Ectodermal cell (in vitro differentiated cells): Measurements from ENCODE around the gene ASS1.

Experiments used
- H3K27ac ChIP-seq: 2 replicates; pipeline ENCODE4 v1.7.0; 2013; ENCODE audit warnings: mild to moderate bottlenecking, low read depth, low read length; ENCODE audit not compliant: insufficient read depth, poor library complexity, severe bottlenecking
- H3K27me3 ChIP-seq: 2 replicates; pipeline ENCODE4 v1.7.0; 2013; ENCODE audit warnings: mild to moderate bottlenecking, low read length; ENCODE audit not compliant: insufficient read depth, control insufficient read depth, poor library complexity, severe bottlenecking
- H3K36me3 ChIP-seq: one replicate; pipeline ENCODE4 v1.7.0; 2013; ENCODE audit warnings: low read length; ENCODE audit not compliant: control insufficient read depth, insufficient read depth
- H3K4me1 ChIP-seq: one replicate; pipeline ENCODE4 v1.7.0; 2013; ENCODE audit warnings: low read length; ENCODE audit not compliant: control insufficient read depth, insufficient read depth
- H3K4me3 ChIP-seq: 2 replicates; pipeline ENCODE4 v1.7.0; 2013; ENCODE audit warnings: low read depth, low read length, control low read depth; ENCODE audit not compliant: insufficient read depth
- H3K9me3 ChIP-seq: 2 replicates; pipeline ENCODE4 v1.7.0; 2013; ENCODE audit warnings: mild to moderate bottlenecking, low read length, moderate library complexity; ENCODE audit not compliant: control insufficient read depth
- WGBS, 2 experiments: methylation state at CpG; one replicate each; pipeline ENCODE4 v1.1.7; 2013; ENCODE audit warnings: missing lambda C conversion rate in 2 of 2; 5-methylcytosine and 5-hydroxymethylcytosine counted together

ASS1 gene

GRCh38 chr9:130405657-130406257 is 39.0 kb upstream of the ASS1 start:
- Histone ChIP-seq H3K4me3 (no peak overlapping the region), H3K36me3 (no peaks in the 10 kb centered on the region), H3K9me3 (no peaks in the 10 kb centered on the region), H3K27ac (no peak overlapping the region), H3K27me3 (no peaks in the 10 kb centered on the region), H3K4me1 (no peaks in the 10 kb centered on the region)
- 95 to 96% methylated on average over 22 of the region's 22 CpGs for WGBS, 2 experiments

- Histone ChIP-seq H3K4me3 (no peak overlapping the region), H3K4me1 (no peaks in the 10 kb centered on the region), H3K27ac (no peak overlapping the region), H3K27me3 (no peaks in the 10 kb centered on the region), H3K36me3 (no peaks in the 10 kb centered on the region), H3K9me3 (no peaks in the 10 kb centered on the region)
- 84 to 86% methylated on average over 10 of the region's 10 CpGs for WGBS, 2 experiments
Observed at GRCh38 chr9:130406278-130406895, 38.4 kb upstream of the ASS1 start.

GRCh38 chr9:130407916-130408663 is 36.7 kb upstream of the ASS1 start:
- Histone ChIP-seq H3K9me3 (no peaks in the 10 kb centered on the region), H3K4me3 (no peak overlapping the region), H3K36me3 (no peaks in the 10 kb centered on the region), H3K27me3 (no peaks in the 10 kb centered on the region), H3K27ac (no peak overlapping the region), H3K4me1 (no peaks in the 10 kb centered on the region)
- WGBS, 2 experiments, result 93 to 94% methylated on average over 9 of the region's 9 CpGs

- H3K27ac ChIP-seq, result no peak overlapping the region
- 83 to 84% methylated on average over 9 of the region's 9 CpGs for WGBS, 2 experiments
- no peaks in the 10 kb centered on the region for H3K9me3 ChIP-seq
- H3K36me3 ChIP-seq, result no peaks in the 10 kb centered on the region
- H3K4me1 ChIP-seq, result no peaks in the 10 kb centered on the region
- H3K27me3 ChIP-seq, result no peaks in the 10 kb centered on the region
- H3K4me3 ChIP-seq, result no peak overlapping the region
Observed at GRCh38 chr9:130408669-130409068, 36.1 kb upstream of the ASS1 start.

GRCh38 chr9:130409246-130409645 is 35.5 kb upstream of the ASS1 start:
- no peaks in the 10 kb centered on the region for H3K9me3 ChIP-seq
- 70 to 71% methylated on average over 4 of the region's 4 CpGs for WGBS, 2 experiments

GRCh38 chr9:130410443-130410842 is 34.3 kb upstream of the ASS1 start:
- no peaks in the 10 kb centered on the region for H3K27me3 ChIP-seq
- no peaks in the 10 kb centered on the region for H3K36me3 ChIP-seq
- H3K27ac ChIP-seq, result no peak overlapping the region
- WGBS, 2 experiments, result 87 to 90% methylated on average over 12 of the region's 12 CpGs
- H3K9me3 ChIP-seq, result no peaks in the 10 kb centered on the region
- no peaks in the 10 kb centered on the region for H3K4me1 ChIP-seq
- no peak overlapping the region for H3K4me3 ChIP-seq

More at GRCh38 chr9:130409246-130409645, 35.5 kb upstream of the ASS1 start:
- Histone ChIP-seq H3K27me3 (no peaks in the 10 kb centered on the region), H3K27ac (no peak overlapping the region), H3K4me1 (no peaks in the 10 kb centered on the region), H3K4me3 (no peak overlapping the region), H3K36me3 (no peaks in the 10 kb centered on the region)

- H3K4me1 ChIP-seq, result no peaks in the 10 kb centered on the region
- H3K27ac ChIP-seq, result no peak overlapping the region
- H3K36me3 ChIP-seq, result no peaks in the 10 kb centered on the region
- no peaks in the 10 kb centered on the region for H3K9me3 ChIP-seq
- H3K4me3 ChIP-seq, result no peak overlapping the region
- H3K27me3 ChIP-seq, result no peaks in the 10 kb centered on the region
- WGBS, 2 experiments, result 90 to 92% methylated on average over 2 to 3 of the region's 3 CpGs
Observed at GRCh38 chr9:130411566-130411915, 33.2 kb upstream of the ASS1 start.

- H3K36me3 ChIP-seq, result no peaks in the 10 kb centered on the region
- no peak overlapping the region for H3K27ac ChIP-seq
- H3K27me3 ChIP-seq, result no peaks in the 10 kb centered on the region
- H3K4me1 ChIP-seq, result no peaks in the 10 kb centered on the region
- WGBS, 2 experiments, result 92 to 94% methylated on average over 12 of the region's 12 CpGs
- H3K9me3 ChIP-seq, result no peaks in the 10 kb centered on the region
- H3K4me3 ChIP-seq, result no peak overlapping the region
Observed at GRCh38 chr9:130414081-130414731, 30.6 kb upstream of the ASS1 start.

GRCh38 chr9:130414910-130415746 is 29.6 kb upstream of the ASS1 start:
- H3K4me3 ChIP-seq, result no peak overlapping the region
- WGBS, 2 experiments, result 92 to 93% methylated on average over 11 of the region's 11 CpGs

More at GRCh38 chr9:130414910-130415746, 29.6 kb upstream of the ASS1 start:
- no peaks in the 10 kb centered on the region for H3K4me1 ChIP-seq
- H3K36me3 ChIP-seq, result no peaks in the 10 kb centered on the region
- H3K9me3 ChIP-seq, result no peaks in the 10 kb centered on the region
- H3K27ac ChIP-seq, result no peak overlapping the region
- no peaks in the 10 kb centered on the region for H3K27me3 ChIP-seq
